Measurements from ENCODE around the gene STK11.
A peak's percentile ranks its signal among the peaks of the same experiment; 100 is the strongest.

STK11 gene

GRCh38 chr19:1259876-1260748, 54.5 kb downstream of the STK11 start:
- no peak overlapping the region for H2AFZ ChIP-seq (ENCODE audit: insufficient read depth, low read length, poor library complexity)
- no peaks in the 10 kb centered on the region for H3K27me3 ChIP-seq (ENCODE audit: insufficient read depth, low read length)
- H2BK120ac ChIP-seq (ENCODE audit: insufficient read depth, low read length, poor library complexity), result peak overlapping the region; percentile 14
- no CpG with 5 or more reads among the region's 33 CpGs for WGBS (ENCODE audit: extremely low coverage, insufficient coverage, insufficient read length)
- H4K91ac ChIP-seq (ENCODE audit: low read depth, low read length), result peak overlapping the region; percentile 48
- no peak overlapping the region for H4K8ac ChIP-seq (ENCODE audit: low read depth, low read length)
- H3K4ac ChIP-seq (ENCODE audit: low read depth, low read length), result no peak overlapping the region
- peak overlapping the region; percentile 16 for H2AK5ac ChIP-seq (ENCODE audit: low read length)
- peak overlapping the region; percentile 58 for H3K27ac ChIP-seq (ENCODE audit: low read depth, low read length)
- peak; percentile 55 to 67 for DNase-seq
- H3K79me2 ChIP-seq (ENCODE audit: control insufficient read depth, insufficient read depth, low read length, poor library complexity), result peaks cover 5% of the 10 kb centered on the region
- peaks cover 33% of the 10 kb centered on the region for H3K79me1 ChIP-seq (ENCODE audit: low read length)
- peak overlapping the region; percentile 24 for H4K12ac ChIP-seq (ENCODE audit: low read depth, low read length)
- no peak overlapping the region for H3K4me3 ChIP-seq (ENCODE audit: low read depth, low read length)
- peak overlapping the region; percentile 29 for H3K14ac ChIP-seq (ENCODE audit: low read length)
- H3K9me3 ChIP-seq (ENCODE audit: insufficient read depth, low read depth, low read length), result no peaks in the 10 kb centered on the region
- H2BK5ac ChIP-seq (ENCODE audit: low read depth, low read length, poor library complexity), result no peak overlapping the region
- H3K9ac ChIP-seq (ENCODE audit: low read length), result no peak overlapping the region
- H3K18ac ChIP-seq (ENCODE audit: low read length), result peak overlapping the region; percentile 27
- H3K4me2 ChIP-seq (ENCODE audit: low read length), result peak overlapping the region; percentile 55
- H3K4me1 ChIP-seq (ENCODE audit: control insufficient read depth in 1 of 2, insufficient read depth in 2 of 2, low read length in 2 of 2), result peaks cover 40 to 48% of the 10 kb centered on the region in 2 experiments
- peak overlapping the region; percentile 13 for H2BK12ac ChIP-seq (ENCODE audit: low read length)
- no peak overlapping the region for H3K23ac ChIP-seq (ENCODE audit: low read length)
- peaks cover 29 to 33% of the 10 kb centered on the region in 2 experiments for H3K36me3 ChIP-seq (ENCODE audit: control insufficient read depth in 1 of 2, insufficient read depth in 2 of 2, low read length in 2 of 2)

DNA sequence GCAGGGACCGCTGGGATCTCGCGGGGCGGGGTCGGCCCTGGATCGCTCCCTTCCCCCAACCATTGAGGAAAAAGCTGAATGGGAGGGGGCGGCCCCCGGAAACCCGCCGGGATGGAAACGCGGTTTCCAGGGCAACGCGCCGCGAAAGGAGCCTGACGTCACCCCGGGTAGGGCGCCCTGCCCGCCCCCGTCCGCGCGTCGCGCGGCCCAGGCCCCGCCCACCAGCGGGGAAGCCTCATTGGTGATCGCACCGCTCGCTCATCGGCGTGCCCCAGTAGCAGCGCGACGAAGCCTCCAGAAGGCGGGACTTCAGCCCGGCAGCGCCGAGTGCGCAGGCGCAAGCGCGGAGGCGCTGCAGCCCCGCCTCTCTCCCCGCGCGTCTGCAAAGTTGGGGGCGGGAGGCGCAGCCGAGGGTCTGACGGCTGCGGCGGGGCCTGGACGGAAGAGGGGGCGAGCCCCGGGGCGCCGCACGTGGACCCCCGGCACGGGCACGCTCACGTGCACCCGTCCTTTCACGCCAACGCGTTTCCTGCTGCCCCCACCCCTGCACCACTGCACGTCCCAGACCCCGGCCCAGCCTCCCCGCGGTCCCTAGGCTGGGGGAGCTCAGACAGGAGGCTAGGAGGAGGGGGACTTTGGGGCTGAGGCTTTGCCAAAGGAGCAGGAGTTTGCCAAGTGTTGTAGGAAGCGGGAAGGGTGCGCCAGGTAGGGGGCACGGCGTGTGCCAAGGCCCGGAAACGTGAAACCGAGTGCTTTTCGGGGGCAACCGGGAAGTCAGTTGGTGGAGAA, 55.4 kb downstream of the STK11 start:
- Histone ChIP-seq H3K18ac (ENCODE audit: low read length) (peak overlapping the region; percentile 68), H3K14ac (ENCODE audit: low read length) (peak overlapping the region; percentile 83), H3K4me2 (ENCODE audit: low read length) (peak overlapping the region; percentile 69), H4K91ac (ENCODE audit: low read depth, low read length) (peak overlapping the region; percentile 89), H2AK5ac (ENCODE audit: low read length) (peak overlapping the region; percentile 72), H3K9ac (ENCODE audit: low read length) (peak overlapping the region; percentile 39), H2BK120ac (ENCODE audit: insufficient read depth, low read length, poor library complexity) (peak overlapping the region; percentile 65), H4K12ac (ENCODE audit: low read depth, low read length) (peak overlapping the region; percentile 33), H2BK5ac (ENCODE audit: low read depth, low read length, poor library complexity) (peak overlapping the region; percentile 65), H3K4me3 (ENCODE audit: low read depth, low read length) (peak overlapping the region; percentile 77), H3K79me2 (ENCODE audit: control insufficient read depth, insufficient read depth, low read length, poor library complexity) (peaks cover 5% of the 10 kb centered on the region), H3K9me3 (ENCODE audit: insufficient read depth, low read depth, low read length) (no peaks in the 10 kb centered on the region), H3K23ac (ENCODE audit: low read length) (no peak overlapping the region), H3K4ac (ENCODE audit: low read depth, low read length) (peak overlapping the region; percentile 41), H3K79me1 (ENCODE audit: low read length) (peaks cover 38% of the 10 kb centered on the region), H2BK12ac (ENCODE audit: low read length) (peak overlapping the region; percentile 26), H3K4me1 (ENCODE audit: control insufficient read depth in 1 of 2, insufficient read depth in 2 of 2, low read length in 2 of 2) (peaks cover 45 to 53% of the 10 kb centered on the region in 2 experiments), H4K8ac (ENCODE audit: low read depth, low read length) (peak overlapping the region; percentile 83), H3K27me3 (ENCODE audit: insufficient read depth, low read length) (no peaks in the 10 kb centered on the region), H3K27ac (ENCODE audit: low read depth, low read length) (peak overlapping the region; percentile 7), H2AFZ (ENCODE audit: insufficient read depth, low read length, poor library complexity) (peak overlapping the region; percentile 32), H3K36me3 (ENCODE audit: control insufficient read depth in 1 of 2, insufficient read depth in 2 of 2, low read length in 2 of 2) (peaks cover 20 to 24% of the 10 kb centered on the region in 2 experiments)
- no CpG with 5 or more reads among the region's 83 CpGs for WGBS (ENCODE audit: extremely low coverage, insufficient coverage, insufficient read length)
- DNase-seq, result peak; percentile 97 to 99

DNA sequence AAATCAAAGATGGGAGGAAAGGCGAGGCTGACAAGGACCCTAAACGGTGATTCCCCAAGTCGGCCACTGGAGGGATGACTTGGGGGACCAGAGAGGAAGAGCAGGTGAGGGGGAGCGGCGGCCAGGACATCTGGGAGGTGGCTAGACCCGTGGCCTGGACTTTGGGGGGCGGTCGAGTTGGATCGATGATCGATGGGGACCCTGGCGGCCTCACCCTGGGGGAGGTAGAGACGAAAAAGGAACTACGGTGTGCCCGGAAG, 55.9 kb downstream of the STK11 start:
- no peak overlapping the region for H3K9ac ChIP-seq (ENCODE audit: low read length)
- H3K4me2 ChIP-seq (ENCODE audit: low read length), result peak overlapping the region; percentile 69
- peaks cover 41% of the 10 kb centered on the region for H3K79me1 ChIP-seq (ENCODE audit: low read length)
- H3K27ac ChIP-seq (ENCODE audit: low read depth, low read length), result peak overlapping the region; percentile 22
- H3K23ac ChIP-seq (ENCODE audit: low read length), result no peak overlapping the region
- H3K4ac ChIP-seq (ENCODE audit: low read depth, low read length), result no peak overlapping the region
- H4K91ac ChIP-seq (ENCODE audit: low read depth, low read length), result peak overlapping the region; percentile 89
- H2AFZ ChIP-seq (ENCODE audit: insufficient read depth, low read length, poor library complexity), result peak overlapping the region; percentile 32
- peak overlapping the region; percentile 83 for H4K8ac ChIP-seq (ENCODE audit: low read depth, low read length)
- H4K12ac ChIP-seq (ENCODE audit: low read depth, low read length), result peak overlapping the region; percentile 33
- no peaks in the 10 kb centered on the region for H3K9me3 ChIP-seq (ENCODE audit: insufficient read depth, low read depth, low read length)
- no peak overlapping the region for H3K4me3 ChIP-seq (ENCODE audit: low read depth, low read length)
- H3K36me3 ChIP-seq (ENCODE audit: control insufficient read depth in 1 of 2, insufficient read depth in 2 of 2, low read length in 2 of 2), result peaks cover 18 to 21% of the 10 kb centered on the region in 2 experiments
- WGBS (ENCODE audit: extremely low coverage, insufficient coverage, insufficient read length), result no CpG with 5 or more reads among the region's 14 CpGs
- H3K14ac ChIP-seq (ENCODE audit: low read length), result peak overlapping the region; percentile 83
- peak overlapping the region; percentile 72 for H2AK5ac ChIP-seq (ENCODE audit: low read length)
- H3K27me3 ChIP-seq (ENCODE audit: insufficient read depth, low read length), result no peaks in the 10 kb centered on the region
- peaks cover 5% of the 10 kb centered on the region for H3K79me2 ChIP-seq (ENCODE audit: control insufficient read depth, insufficient read depth, low read length, poor library complexity)
- DNase-seq, result no peak
- peak overlapping the region; percentile 68 for H3K18ac ChIP-seq (ENCODE audit: low read length)
- peak overlapping the region; percentile 65 for H2BK5ac ChIP-seq (ENCODE audit: low read depth, low read length, poor library complexity)
- peak overlapping the region; percentile 65 for H2BK120ac ChIP-seq (ENCODE audit: insufficient read depth, low read length, poor library complexity)
- peak overlapping the region; percentile 80 for H2BK12ac ChIP-seq (ENCODE audit: low read length)
- H3K4me1 ChIP-seq (ENCODE audit: control insufficient read depth in 1 of 2, insufficient read depth in 2 of 2, low read length in 2 of 2), result peaks cover 48 to 56% of the 10 kb centered on the region in 2 experiments

DNA sequence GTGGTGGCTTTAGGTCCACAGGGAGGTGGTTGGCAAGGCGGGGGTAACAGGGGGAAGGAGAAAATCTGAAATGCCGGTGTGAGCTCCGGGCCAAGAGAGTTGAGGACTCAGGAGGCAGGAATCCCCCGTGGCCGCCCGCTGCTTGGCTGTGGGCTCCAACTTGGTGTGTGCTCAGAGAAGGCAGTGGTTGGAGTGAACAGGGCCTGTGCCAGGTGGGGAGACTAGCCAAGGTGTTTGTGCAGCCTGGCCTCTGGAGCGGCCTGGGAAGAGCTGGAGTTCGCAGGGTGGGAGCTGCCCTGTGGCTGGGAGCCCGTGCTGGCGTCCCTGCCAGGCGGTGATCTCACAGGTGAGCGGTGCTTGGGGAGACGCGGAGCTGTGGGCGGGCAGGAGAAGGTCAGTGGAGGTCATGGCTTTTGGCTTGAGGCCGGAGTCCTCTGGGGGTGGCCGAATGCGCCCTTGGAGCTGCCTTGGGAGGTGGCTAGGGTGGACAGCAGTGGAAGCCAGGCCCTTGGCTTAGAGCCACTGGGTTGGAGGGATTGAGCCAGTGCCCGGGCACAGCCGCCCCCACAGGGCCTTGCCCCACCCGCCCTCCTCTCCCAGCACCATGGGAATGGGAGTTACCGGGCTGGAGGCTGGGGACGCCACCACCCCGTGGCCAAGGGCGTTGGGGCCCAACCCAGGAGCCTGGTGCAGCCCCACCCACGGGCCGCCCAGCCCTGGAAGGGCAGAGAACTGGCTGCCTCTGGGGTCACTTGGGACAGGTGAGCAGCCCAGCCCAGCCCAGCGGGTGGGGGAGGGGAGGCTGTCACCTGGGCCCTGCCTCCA, 56.4 kb downstream of the STK11 start:
- Histone ChIP-seq H3K4me1 (ENCODE audit: control insufficient read depth in 1 of 2, insufficient read depth in 2 of 2, low read length in 2 of 2) (peaks cover 48 to 56% of the 10 kb centered on the region in 2 experiments), H3K36me3 (ENCODE audit: control insufficient read depth in 1 of 2, insufficient read depth in 2 of 2, low read length in 2 of 2) (peaks cover 12 to 16% of the 10 kb centered on the region in 2 experiments), H2AK5ac (ENCODE audit: low read length) (peak overlapping the region; percentile 72), H3K4ac (ENCODE audit: low read depth, low read length) (peak overlapping the region; percentile 68), H2BK120ac (ENCODE audit: insufficient read depth, low read length, poor library complexity) (peak overlapping the region; percentile 65), H3K27ac (ENCODE audit: low read depth, low read length) (peak overlapping the region; percentile 22), H3K9ac (ENCODE audit: low read length) (no peak overlapping the region), H4K91ac (ENCODE audit: low read depth, low read length) (peak overlapping the region; percentile 89), H3K14ac (ENCODE audit: low read length) (peak overlapping the region; percentile 83), H3K18ac (ENCODE audit: low read length) (peak overlapping the region; percentile 68), H3K27me3 (ENCODE audit: insufficient read depth, low read length) (no peaks in the 10 kb centered on the region), H3K4me2 (ENCODE audit: low read length) (peak overlapping the region; percentile 69), H2AFZ (ENCODE audit: insufficient read depth, low read length, poor library complexity) (peak overlapping the region; percentile 57), H3K23ac (ENCODE audit: low read length) (no peak overlapping the region), H4K8ac (ENCODE audit: low read depth, low read length) (peak overlapping the region; percentile 83), H2BK12ac (ENCODE audit: low read length) (peak overlapping the region; percentile 80), H3K79me2 (ENCODE audit: control insufficient read depth, insufficient read depth, low read length, poor library complexity) (peaks cover 5% of the 10 kb centered on the region), H3K79me1 (ENCODE audit: low read length) (peaks cover 41% of the 10 kb centered on the region), H3K9me3 (ENCODE audit: insufficient read depth, low read depth, low read length) (no peaks in the 10 kb centered on the region), H4K12ac (ENCODE audit: low read depth, low read length) (peak overlapping the region; percentile 33), H3K4me3 (ENCODE audit: low read depth, low read length) (no peak overlapping the region), H2BK5ac (ENCODE audit: low read depth, low read length, poor library complexity) (peak overlapping the region; percentile 55)
- no CpG with 5 or more reads among the region's 28 CpGs for WGBS (ENCODE audit: extremely low coverage, insufficient coverage, insufficient read length)
- DNase-seq, result peak; percentile 42 to 51

All from trophoblast cell (in vitro differentiated cells and primary cell).